Effector memory CD4-positive, alpha-beta T cell (primary cell): ENCODE results near the gene DHRS2.
"Not testable (repeated sequence)": the region's sequence is repeated elsewhere in the genome, so short reads cannot be mapped to it uniquely, and the experiment has no call there.

Source experiments
- DNase-seq, 3 donors: peaks; one replicate each; pipeline ENCODE4 v3.0.0-alpha.2; 2020
- H3K27ac ChIP-seq: 2 replicates; pipeline ENCODE4 v1.7.0; 2013; ENCODE audit warnings: mild to moderate bottlenecking, low read length, moderate library complexity; ENCODE audit not compliant: insufficient read depth, poor library complexity, severe bottlenecking
- H3K27me3 ChIP-seq: replicated peaks from 2 replicates; pipeline ENCODE4 v1.7.0; 2013; ENCODE audit warnings: mild to moderate bottlenecking, low read length; ENCODE audit not compliant: insufficient read depth, control insufficient read depth, poor library complexity, severe bottlenecking
- H3K36me3 ChIP-seq: 2 replicates; pipeline ENCODE4 v1.7.0; 2013; ENCODE audit warnings: mild to moderate bottlenecking, low read length, moderate library complexity; ENCODE audit not compliant: control insufficient read depth, insufficient read depth
- H3K4me1 ChIP-seq: 2 replicates; pipeline ENCODE4 v1.7.0; 2013; ENCODE audit warnings: low read length, mild to moderate bottlenecking; ENCODE audit not compliant: control insufficient read depth, insufficient read depth, poor library complexity, severe bottlenecking
- H3K4me3 ChIP-seq: 2 replicates; pipeline ENCODE4 v1.7.0; 2013; ENCODE audit warnings: low read length, low read depth, mild to moderate bottlenecking; ENCODE audit not compliant: insufficient read depth, poor library complexity, severe bottlenecking
- H3K9me3 ChIP-seq: 2 replicates; pipeline ENCODE4 v1.7.0; 2013; ENCODE audit warnings: mild to moderate bottlenecking, low read length, moderate library complexity; ENCODE audit not compliant: control insufficient read depth

Gene DHRS2

DNA sequence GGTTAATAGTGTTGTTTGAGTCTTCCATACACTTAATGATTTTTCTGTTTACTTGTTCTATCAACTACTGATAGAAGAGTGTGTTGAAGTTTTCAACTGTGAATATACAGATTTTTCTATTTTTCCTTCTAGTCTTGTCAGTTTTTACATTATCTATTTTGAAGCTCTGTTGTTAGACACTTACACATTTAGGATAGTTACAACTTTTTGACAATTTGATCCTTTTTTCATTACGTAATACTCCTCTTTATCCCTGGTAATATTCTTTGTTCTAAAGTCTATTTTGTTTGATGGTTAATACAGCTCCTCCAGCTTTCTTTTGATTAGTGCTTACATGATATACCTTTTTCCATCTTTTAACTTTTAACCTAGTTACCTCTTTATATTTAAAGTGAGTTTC lies 45.2 kb downstream of the DHRS2 start:
- Histone ChIP-seq H3K27me3 (no peaks in the 10 kb centered on the region), H3K9me3 (no peaks in the 10 kb centered on the region), H3K4me1 (no peaks in the 10 kb centered on the region), H3K36me3 (no peaks in the 10 kb centered on the region), H3K4me3 (no peak overlapping the region), H3K27ac (no peak overlapping the region)
- no peak for DNase-seq

DNA sequence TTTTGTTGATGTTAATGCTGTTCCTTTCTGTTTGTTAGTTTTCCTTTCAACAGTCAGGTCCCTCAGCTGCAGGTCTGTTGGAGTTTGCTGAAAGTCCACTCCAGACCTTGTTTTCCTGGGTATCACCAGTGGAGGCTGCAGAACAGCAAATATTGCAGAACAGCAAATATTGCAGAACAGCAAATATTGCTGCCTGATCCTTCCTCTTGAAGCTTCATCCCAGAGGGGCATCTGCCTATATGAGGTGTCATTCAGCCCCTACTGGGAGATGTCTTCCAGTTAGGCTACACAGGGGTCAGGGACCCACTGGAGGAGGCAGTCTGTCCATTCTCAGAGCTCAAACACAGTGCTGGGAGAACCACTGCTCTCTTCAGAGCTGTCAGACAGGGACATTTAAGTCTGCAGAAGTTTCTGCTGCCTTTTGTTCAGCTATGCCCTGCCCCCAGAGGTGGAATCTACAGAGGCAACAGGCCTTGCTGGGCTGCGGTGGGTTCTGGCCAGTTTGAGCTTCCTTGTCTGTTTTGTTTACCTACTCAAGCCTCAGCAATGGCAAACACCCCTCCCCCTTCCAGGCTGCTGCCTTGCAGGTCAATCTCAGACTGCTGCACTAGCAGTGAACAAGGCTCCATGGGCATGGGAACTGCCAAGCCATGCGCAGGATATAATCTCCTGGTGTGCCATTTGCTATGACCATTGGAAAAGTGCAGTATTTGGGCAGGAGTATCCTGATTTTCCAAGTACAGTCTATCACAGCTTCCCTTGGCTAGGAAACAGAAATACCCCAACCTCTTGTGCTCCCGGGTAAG lies 53.7 kb downstream of the DHRS2 start:
- not testable (repeated sequence) for H3K27me3 ChIP-seq, DNase-seq, H3K4me3 ChIP-seq, H3K36me3 ChIP-seq, H3K9me3 ChIP-seq, H3K27ac ChIP-seq, H3K4me1 ChIP-seq

DNA sequence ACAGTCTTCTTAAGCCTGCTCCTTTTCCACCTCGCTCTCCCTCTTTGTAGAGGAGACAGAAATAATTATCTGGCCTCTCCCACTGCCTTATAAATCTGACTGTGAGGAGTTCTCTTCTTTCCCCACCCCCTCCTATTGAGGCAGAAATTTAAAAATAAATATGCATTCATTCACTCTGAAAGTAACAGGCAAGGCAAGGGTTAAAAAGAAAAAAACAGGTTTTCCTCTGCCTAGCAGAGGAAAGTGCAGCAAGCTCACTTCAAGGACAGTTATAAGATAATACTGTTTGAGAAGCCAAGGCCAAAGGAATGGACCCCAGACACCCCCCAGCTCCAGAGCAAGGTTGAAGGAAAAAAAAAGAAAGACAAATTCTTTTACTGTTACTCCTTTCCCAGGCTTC lies 56.3 kb downstream of the DHRS2 start:
- Histone ChIP-seq H3K36me3 (no peaks in the 10 kb centered on the region), H3K4me3 (no peak overlapping the region), H3K27ac (no peak overlapping the region), H3K4me1 (no peaks in the 10 kb centered on the region), H3K27me3 (peaks cover 4% of the 10 kb centered on the region), H3K9me3 (no peaks in the 10 kb centered on the region)
- no peak for DNase-seq

DNA sequence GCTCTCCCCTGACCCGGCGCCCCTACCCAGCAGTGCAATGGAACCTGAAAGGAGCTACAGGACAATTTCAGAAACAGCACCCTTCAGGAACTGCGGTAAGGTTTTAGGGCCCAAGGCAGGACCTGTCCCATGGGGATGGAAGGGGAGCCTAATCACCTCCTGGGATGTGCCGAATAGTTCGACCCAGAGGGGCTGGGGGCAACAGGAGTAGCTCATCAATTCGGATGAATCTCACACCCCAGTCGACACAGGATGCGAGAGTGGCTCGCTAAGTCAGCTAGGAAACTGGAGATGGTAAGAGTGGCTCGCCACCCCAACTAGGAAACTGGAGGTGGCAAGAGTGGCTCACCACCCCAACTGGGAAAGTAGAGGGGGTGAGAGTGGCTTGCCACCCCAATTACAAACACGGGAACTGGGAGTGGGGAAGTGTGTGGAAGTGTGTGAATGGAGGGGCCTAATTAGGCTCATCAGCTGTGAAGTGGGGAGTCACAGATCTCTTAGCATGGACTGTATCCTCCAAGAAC lies 57.1 kb downstream of the DHRS2 start:
- no peaks in the 10 kb centered on the region for H3K9me3 ChIP-seq
- no peak for DNase-seq
- peaks cover 4% of the 10 kb centered on the region for H3K27me3 ChIP-seq
- H3K27ac ChIP-seq = no peak overlapping the region
- no peak overlapping the region for H3K4me3 ChIP-seq
- H3K4me1 ChIP-seq = no peaks in the 10 kb centered on the region
- no peaks in the 10 kb centered on the region for H3K36me3 ChIP-seq

DNA sequence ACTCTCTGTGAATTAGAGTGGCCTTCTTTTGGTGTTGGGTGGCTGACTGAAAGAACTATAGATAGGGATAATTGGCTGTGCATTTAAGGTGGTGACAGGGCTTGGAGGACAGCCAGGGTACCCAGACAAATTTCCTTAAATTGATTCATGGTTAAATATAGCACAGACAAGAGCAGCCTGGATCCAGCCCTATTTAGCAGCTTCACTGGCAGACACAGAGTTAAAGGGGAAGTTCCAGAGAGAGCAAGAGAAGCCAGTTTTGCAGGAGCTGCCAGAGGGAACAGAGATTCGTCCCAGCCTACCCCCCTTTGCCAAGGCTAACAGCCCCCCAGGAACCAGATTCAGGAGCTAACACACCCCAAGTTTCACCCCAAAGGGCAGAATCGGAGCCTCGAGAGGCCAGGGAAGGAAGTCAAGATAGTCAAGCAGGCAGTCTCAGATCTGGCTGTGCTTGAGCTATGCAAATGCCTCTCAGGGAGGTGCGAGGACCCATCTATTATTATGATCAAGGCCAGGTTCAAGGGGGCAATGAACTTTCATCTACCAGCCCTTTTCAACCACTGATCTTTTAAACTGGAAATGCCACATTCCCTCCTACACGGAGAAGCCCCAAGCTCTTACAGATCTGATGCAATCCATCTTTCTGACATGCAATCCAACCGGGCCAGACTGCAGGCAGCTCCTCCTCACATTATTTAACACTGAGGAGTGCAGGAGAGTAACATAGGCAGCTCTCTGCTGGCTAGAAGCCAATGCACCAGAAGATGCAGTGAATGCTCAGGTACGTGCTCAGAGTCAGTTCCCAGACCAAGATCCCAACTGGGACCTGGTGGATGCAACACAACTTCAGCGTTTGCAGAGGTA lies 58.2 kb downstream of the DHRS2 start:
- no peak for DNase-seq
- H3K4me3 ChIP-seq = no peak overlapping the region
- H3K4me1 ChIP-seq = no peaks in the 10 kb centered on the region
- no peaks in the 10 kb centered on the region for H3K36me3 ChIP-seq
- H3K9me3 ChIP-seq = no peaks in the 10 kb centered on the region
- H3K27me3 ChIP-seq = peaks cover 4% of the 10 kb centered on the region
- H3K27ac ChIP-seq = no peak overlapping the region
